IMR-90 (cell line): ENCODE data around the gene IGIP. TPM values are rescaled to one million over a fixed set of nuclear protein-coding genes. Genes with fewer than 3 reads are reported as not detected.

Source experiments
- ATAC-seq: fragments of 200-7000 bp; cut with Tn5 transposase; 2 replicates; pipeline ENCODE4 v1.9.1; 2020; ENCODE audit warnings: low read depth, mild to moderate bottlenecking, moderate library complexity
- BruUV-seq: library from RNA; stranded (reverse); fragments of 400-500 nt; replicated peaks from 2 replicates; lab custom pipeline; 2021; lab: Mats Ljungman, UMichigan
- CTCF ChIA-PET: fragments of 300-600 bp; formaldehyde crosslinking; extraction: SDS; loops from one replicate; lab custom pipeline; 2021; ENCODE audit warnings: antibody characterized with exemption; lab: Yijun Ruan, JAX
- POLR2A ChIA-PET: fragments of 300-600 bp; sonication (Branson Sonifier 250); formaldehyde crosslinking; loops from one replicate; lab custom pipeline; 2022; ENCODE audit warnings: antibody characterized with exemption; ENCODE audit not compliant: unreplicated experiment; lab: Charles Lee
- DNase-seq: peaks from one replicate; pipeline ENCODE4 v3.0.0; 2013
- H2AFZ ChIP-seq: replicated peaks from 2 replicates; pipeline ENCODE3; 2013; ENCODE audit warnings: low read length, mild to moderate bottlenecking; ENCODE audit not compliant: poor library complexity
- H2AK5ac ChIP-seq: 2 replicates; pipeline ENCODE4 v1.6.1; 2013; ENCODE audit warnings: low read depth, low read length, inconsistent platforms
- H2AK9ac ChIP-seq: replicated peaks from 2 replicates; pipeline ENCODE3; 2013; ENCODE audit warnings: mild to moderate bottlenecking, low read depth, low read length, moderate library complexity; ENCODE audit not compliant: poor library complexity
- H2BK120ac ChIP-seq: 2 replicates; pipeline ENCODE4 v1.6.1; 2013; ENCODE audit warnings: low read depth, low read length, inconsistent platforms
- H2BK15ac ChIP-seq: 3 replicates; pipeline ENCODE4 v1.6.1; 2013; ENCODE audit warnings: low read depth, low read length, inconsistent platforms
- H2BK20ac ChIP-seq: 2 replicates; pipeline ENCODE4 v1.6.1; 2013; ENCODE audit warnings: low read depth, mild to moderate bottlenecking, inconsistent platforms, low read length, moderate library complexity
- H2BK5ac ChIP-seq: 2 replicates; pipeline ENCODE4 v1.6.1; 2013; ENCODE audit warnings: mild to moderate bottlenecking, low read depth, low read length, inconsistent platforms; ENCODE audit not compliant: poor library complexity, severe bottlenecking
- H3K14ac ChIP-seq: replicated peaks from 2 replicates; pipeline ENCODE4 v1.6.1; 2013; ENCODE audit warnings: low read depth, low read length, inconsistent platforms
- H3K18ac ChIP-seq: 2 replicates; pipeline ENCODE4 v1.6.1; 2013; ENCODE audit warnings: low read depth, low read length, control low read depth
- H3K23ac ChIP-seq: 2 replicates; pipeline ENCODE4 v1.6.1; 2013; ENCODE audit warnings: low read depth, low read length, inconsistent platforms
- H3K27ac ChIP-seq: 2 replicates; pipeline ENCODE4 v1.5.1; 2013; ENCODE audit warnings: mild to moderate bottlenecking, control low read depth, low read length; ENCODE audit not compliant: insufficient read depth
- H3K27me3 ChIP-seq: 2 replicates; pipeline ENCODE4 v1.6.1; 2013; ENCODE audit warnings: low read length; ENCODE audit not compliant: control insufficient read depth, insufficient read depth
- H3K36me3 ChIP-seq: 2 replicates; pipeline ENCODE4 v1.6.1; 2013; ENCODE audit warnings: low read length, mixed read lengths; ENCODE audit not compliant: control insufficient read depth, insufficient read depth
- H3K4ac ChIP-seq: 2 replicates; pipeline ENCODE4 v1.6.1; 2013; ENCODE audit warnings: low read depth, low read length, inconsistent platforms
- H3K4me1 ChIP-seq: 2 replicates; pipeline ENCODE4 v1.6.1; 2013; ENCODE audit warnings: low read length, mixed read lengths; ENCODE audit not compliant: control insufficient read depth, insufficient read depth
- H3K4me2 ChIP-seq: 2 replicates; pipeline ENCODE4 v1.6.1; 2013; ENCODE audit warnings: low read depth, mild to moderate bottlenecking, control low read depth, low read length, moderate library complexity
- H3K4me3 ChIP-seq: 2 replicates; pipeline ENCODE4 v1.5.1; 2013; ENCODE audit warnings: low read depth, mild to moderate bottlenecking, control low read depth, low read length, moderate library complexity; ENCODE audit not compliant: insufficient read depth
- H3K56ac ChIP-seq: 2 replicates; pipeline ENCODE4 v1.6.1; 2013; ENCODE audit warnings: low read length, inconsistent platforms; ENCODE audit not compliant: insufficient read depth; ENCODE audit errors: extremely low read depth
- H3K79me1 ChIP-seq, 2 experiments: 2 replicates each; pipeline ENCODE4 v1.6.1; 2013; ENCODE audit warnings: low read length in 2 of 2, inconsistent platforms in 1 of 2, low read depth in 1 of 2
- H3K9ac ChIP-seq: 2 replicates; pipeline ENCODE4 v1.6.1; 2013; ENCODE audit warnings: low read depth, low read length, control low read depth
- H3K9me1 ChIP-seq: 2 replicates; pipeline ENCODE4 v1.6.1; 2013; ENCODE audit warnings: low read length, inconsistent platforms; ENCODE audit not compliant: insufficient read depth
- H3K9me3 ChIP-seq: 2 replicates; pipeline ENCODE4 v1.6.1; 2013; ENCODE audit warnings: low read length; ENCODE audit not compliant: control insufficient read depth, insufficient read depth
- H4K20me1 ChIP-seq: 2 replicates; pipeline ENCODE4 v1.6.1; 2013; ENCODE audit warnings: low read length, inconsistent platforms; ENCODE audit not compliant: insufficient read depth
- H4K5ac ChIP-seq: 2 replicates; pipeline ENCODE4 v1.6.1; 2013; ENCODE audit warnings: mild to moderate bottlenecking, low read depth, low read length, control low read depth
- H4K8ac ChIP-seq, 2 experiments: 2 replicates each; pipeline ENCODE4 v1.6.1; 2013; ENCODE audit warnings: low read depth in 2 of 2, low read length in 2 of 2, control low read depth in 1 of 2, inconsistent platforms in 1 of 2
- H4K91ac ChIP-seq: 2 replicates; pipeline ENCODE4 v1.6.1; 2013; ENCODE audit warnings: low read depth, low read length, inconsistent platforms; ENCODE audit not compliant: insufficient read depth
- CEBPB ChIP-seq: IDR thresholded peaks from 2 replicates; pipeline ENCODE4 v1.6.1; 2012; ENCODE audit warnings: low read depth, low read length, improper control_type of control experiment
- CHD1 ChIP-seq: IDR thresholded peaks from 2 replicates; pipeline ENCODE4 v1.6.1; 2012; ENCODE audit warnings: low read depth, low read length, improper control_type of control experiment
- CTCF ChIP-seq: conservative IDR thresholded peaks from 2 replicates; pipeline ENCODE4 v1.5.1; 2012; ENCODE audit warnings: mild to moderate bottlenecking, low read depth, low read length, improper control_type of control experiment
- ELK1 ChIP-seq: fragments of 150-350 bp; IDR thresholded peaks from 2 replicates; pipeline ENCODE4 v1.6.1; 2016; ENCODE audit warnings: low read depth, mild to moderate bottlenecking, low read length, moderate library complexity, borderline replicate concordance
- MXI1 ChIP-seq: IDR thresholded peaks from 2 replicates; pipeline ENCODE4 v1.6.1; 2012; ENCODE audit warnings: low read depth, mild to moderate bottlenecking, low read length, moderate library complexity, borderline replicate concordance
- NFE2L2 ChIP-seq: fragments of 150-350 bp; IDR thresholded peaks from 2 replicates; pipeline ENCODE4 v1.6.1; 2016; ENCODE audit warnings: low read depth, mild to moderate bottlenecking, low read length
- RAD21 ChIP-seq: IDR thresholded peaks from 2 replicates; pipeline ENCODE4 v1.6.1; 2012; ENCODE audit warnings: low read length, improper control_type of control experiment
- RCOR1 ChIP-seq: IDR thresholded peaks from 2 replicates; pipeline ENCODE4 v1.6.1; 2012; ENCODE audit warnings: mild to moderate bottlenecking, low read length, improper control_type of control experiment; ENCODE audit not compliant: insufficient replicate concordance
- RFX5 ChIP-seq: IDR thresholded peaks from 2 replicates; pipeline ENCODE4 v1.8.0; 2012; ENCODE audit warnings: low read depth, mild to moderate bottlenecking, low read length, moderate library complexity
- SMC3 ChIP-seq: fragments of 150-350 bp; IDR thresholded peaks from 2 replicates; pipeline ENCODE4 v1.6.1; 2016; ENCODE audit warnings: low read depth, mild to moderate bottlenecking, antibody characterized with exemption, low read length, moderate library complexity
- WGBS, 2 experiments: methylation state at CpG; one replicate each; pipeline versions ENCODE4 v1.1.5 to v1.1.7; 2013; ENCODE audit warnings: missing lambda C conversion rate in 2 of 2; ENCODE audit not compliant: insufficient read length in 1 of 2; ENCODE audit errors: extremely low coverage in 2 of 2; 5-methylcytosine and 5-hydroxymethylcytosine counted together
- dilution Hi-C: fragments of 300-500 bp; cut with HindIII; formaldehyde crosslinking; loops from one replicate; pipeline ENCODE4 v1.14.3; 2018; ENCODE audit warnings: low sequenced_read_pairs; ENCODE audit not compliant: unreplicated experiment
- in situ Hi-C: fragments of 300-500 bp; cut with MboI; formaldehyde crosslinking; loops from 3 replicates; pipeline ENCODE4 v1.14.3; 2019; ENCODE audit warnings: low sequenced_read_pairs, inconsistent platforms, mixed read lengths
- intact Hi-C: fragments of 100-400 bp; cut with micrococcal nuclease; formaldehyde crosslinking; loops from 2 replicates; pipeline ENCODE4 v1.10.0; 2022
- polyA plus RNA-seq, 3 experiments: library from polyadenylated mRNA; depleted of rRNA; stranded (reverse); fragments of >200 nt; gene quantifications; 2 replicates each; pipeline ENCODE4 v1.2.3, GENCODE V29; 2012; ENCODE audit warnings: low replicate concordance in 1 of 3
- total RNA-seq: library from RNA; depleted of rRNA; stranded (reverse); fragments of >200 nt; gene quantifications from 2 replicates; pipeline ENCODE4 v1.2.3, GENCODE V29; 2012

Gene IGIP
- total and polyA plus RNA-seq, 2 of the 4 experiments (the other 2 are of a cell fraction): 1.2 to 5.0 TPM

DNA sequence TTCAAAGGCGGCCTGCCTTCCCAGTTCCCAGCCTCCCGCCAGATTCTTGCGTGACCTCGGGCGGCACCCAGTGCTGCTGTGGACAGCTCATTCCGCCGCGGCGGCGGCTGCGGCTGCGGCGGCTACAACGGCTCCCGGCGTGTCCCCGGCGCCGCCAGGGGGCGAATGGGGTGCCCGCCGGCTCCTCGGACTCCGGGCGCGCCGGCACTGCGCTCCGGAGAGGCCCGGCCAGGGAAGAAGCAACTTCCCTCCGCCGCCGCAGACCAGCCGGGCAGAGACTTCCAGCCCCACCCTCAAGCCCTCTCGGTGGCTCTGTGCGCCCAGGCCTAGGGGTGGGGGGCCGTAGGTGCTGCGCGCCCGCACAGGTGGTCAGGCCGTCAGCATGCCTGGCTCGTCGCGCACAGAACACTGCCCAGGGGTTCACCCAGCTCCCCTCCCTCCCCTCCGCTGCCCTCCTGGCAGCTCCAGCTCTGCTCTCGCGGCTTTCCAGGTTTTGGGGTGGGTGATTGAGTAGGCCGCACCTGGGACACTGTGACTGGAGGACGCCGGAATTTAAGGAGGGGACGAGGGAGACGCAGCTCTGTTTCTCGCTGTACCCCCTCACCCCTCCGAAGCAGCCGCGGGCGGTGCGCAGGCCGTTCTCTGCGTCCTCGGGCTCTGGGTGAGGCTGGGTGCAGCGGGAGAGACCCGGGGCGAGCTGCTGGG, 20.2 kb downstream of the IGIP start:
- Histone ChIP-seq H2BK20ac (no peak overlapping the region), H3K4ac (no peak overlapping the region), H2BK120ac (no peak overlapping the region), H3K14ac (no peak overlapping the region), H2BK5ac (no peak overlapping the region), H3K9ac (no peak overlapping the region), H2BK15ac (no peak overlapping the region), H3K56ac (no peak overlapping the region), H3K9me1 (peaks cover 7% of the 10 kb centered on the region; the same call in 1 of the 2 replicates), H2AK9ac (no peak overlapping the region), H4K8ac (no peak overlapping the region), H4K91ac (no peak overlapping the region), H3K79me1 (peaks cover 14 to 47% of the 10 kb centered on the region in 2 experiments; a peak in 3 of 4 replicates), H3K18ac (no peak overlapping the region), H3K9me3 (no peaks in the 10 kb centered on the region), H3K4me1 (no peaks in the 10 kb centered on the region; the same call in 1 of the 2 replicates), H4K20me1 (peaks cover 62% of the 10 kb centered on the region), H3K4me2 (peak overlapping the region; percentile 86; the same call in 1 of the 2 replicates), H3K23ac (no peak overlapping the region), H3K27ac (no peak overlapping the region), H2AFZ (peak overlapping the region; percentile 88), H3K4me3 (peak overlapping the region; percentile 36), H3K27me3 (no peaks in the 10 kb centered on the region; the same call in 1 of the 2 replicates), H3K36me3 (no peaks in the 10 kb centered on the region), H4K5ac (no peak overlapping the region), H2AK5ac (no peak overlapping the region)
- 0% methylated on average over 20 of the region's 64 CpGs; no CpG with 5 or more reads in 1 of the 2 experiments for WGBS, 2 experiments
- in situ Hi-C loops (no loop called here), dilution Hi-C loops (no loop called here), intact Hi-C loops (loop anchor here (1.0 kb wide), 3 partner anchors 11 to 39 kb away; partner anchors contain the start of gene PURA)
- no TSS peak for BruUV-seq
- TF ChIP-seq CEBPB (no peak), CHD1 (no peak), ELK1 (no peak), MXI1 (peak; percentile 73), NFE2L2 (no peak), RAD21 (peak; percentile 54), RFX5 (no peak), SMC3 (peak; percentile 66), CTCF (peak; percentile 79), RCOR1 (peak; percentile 22)
- peak; percentile 96 for ATAC-seq
- CTCF ChIA-PET: interaction anchor here (0.5 to 3.1 kb wide), 18 partner anchors 9 to 530 kb away, joined by 3 to 31 read pairs (median 4); no protein-coding TSS in a partner anchor
- peak; percentile 66 for DNase-seq
- POLR2A ChIA-PET: no interaction called here
